ENCODE results near the gene BRS3. TPM values are rescaled to one million over a fixed set of nuclear protein-coding genes. Genes with fewer than 3 reads are reported as not detected.

BRS3 gene
- total RNA-seq, 4 donors from 2014 or later = not detected

DNA sequence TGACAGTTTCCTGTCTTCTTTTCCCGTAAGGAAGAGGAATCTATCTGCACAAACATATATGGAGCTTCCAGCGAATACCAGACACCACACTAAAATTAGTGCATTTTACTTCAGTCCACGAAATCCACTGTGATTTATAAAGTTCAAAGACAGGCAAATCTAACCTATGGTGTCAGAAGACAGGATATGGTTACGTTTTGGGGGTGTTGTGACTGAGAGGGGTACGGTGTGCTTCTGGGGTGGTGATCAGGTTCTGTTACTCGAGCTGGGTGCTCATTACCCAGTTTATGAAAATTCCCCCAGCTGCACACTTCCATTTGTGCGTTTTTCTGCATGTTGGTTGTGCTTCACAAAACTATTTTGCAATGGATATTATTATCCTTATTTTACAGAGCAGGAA is 54.5 kb downstream of the BRS3 start:
- 59% methylated on average over 7 of the region's 7 CpGs for WGBS
- TF ChIP-seq POLR2A (IDR thresholded peaks at IDR 0.05; ENCODE audit: low read depth) = no peak
- TF ChIP-seq, protein P1, sequence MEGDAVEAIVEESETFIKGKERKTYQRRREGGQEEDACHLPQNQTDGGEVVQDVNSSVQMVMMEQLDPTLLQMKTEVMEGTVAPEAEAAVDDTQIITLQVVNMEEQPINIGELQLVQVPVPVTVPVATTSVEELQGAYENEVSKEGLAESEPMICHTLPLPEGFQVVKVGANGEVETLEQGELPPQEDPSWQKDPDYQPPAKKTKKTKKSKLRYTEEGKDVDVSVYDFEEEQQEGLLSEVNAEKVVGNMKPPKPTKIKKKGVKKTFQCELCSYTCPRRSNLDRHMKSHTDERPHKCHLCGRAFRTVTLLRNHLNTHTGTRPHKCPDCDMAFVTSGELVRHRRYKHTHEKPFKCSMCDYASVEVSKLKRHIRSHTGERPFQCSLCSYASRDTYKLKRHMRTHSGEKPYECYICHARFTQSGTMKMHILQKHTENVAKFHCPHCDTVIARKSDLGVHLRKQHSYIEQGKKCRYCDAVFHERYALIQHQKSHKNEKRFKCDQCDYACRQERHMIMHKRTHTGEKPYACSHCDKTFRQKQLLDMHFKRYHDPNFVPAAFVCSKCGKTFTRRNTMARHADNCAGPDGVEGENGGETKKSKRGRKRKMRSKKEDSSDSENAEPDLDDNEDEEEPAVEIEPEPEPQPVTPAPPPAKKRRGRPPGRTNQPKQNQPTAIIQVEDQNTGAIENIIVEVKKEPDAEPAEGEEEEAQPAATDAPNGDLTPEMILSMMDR (IDR thresholded peaks at IDR 0.05) = no peak
- TF ChIP-seq EP300 (IDR thresholded peaks at IDR 0.05) = no peak
- TF ChIP-seq POLR2AphosphoS5 (IDR thresholded peaks at IDR 0.05) = no peak
- DNase-seq (ENCODE audit: extremely low spot score) = no peak
- no peaks in the 10 kb centered on the region for H3K4me1 ChIP-seq
- intact Hi-C loops (cut with DNase I) = no loop called here
- H3K4me3 ChIP-seq = no peak overlapping the region
- no peaks in the 10 kb centered on the region for H3K36me3 ChIP-seq
- H3K27me3 ChIP-seq = no peaks in the 10 kb centered on the region
- H3K27ac ChIP-seq (replicated peaks in 1 of 4) = no peak overlapping the region
- H3K9me3 ChIP-seq = no peaks in the 10 kb centered on the region

Other genes starting within 250 kb of the BRS3 start
- 10 to 100 TPM; 14.5 to 21.2 (median 17.1) TPM for gene MAP7D3, start 236.5 kb upstream of the BRS3 start, total RNA-seq
- gene ADGRG4, start 187.0 kb upstream of the BRS3 start, total RNA-seq = under 1 TPM in 3 of 4 donors, not detected in 1; under 0.01 to 0.17 (median 0.06) TPM
- 10 to 100 TPM; 47.7 to 59.8 (median 55.4) TPM for gene HTATSF1, start 9.6 kb downstream of the BRS3 start, total RNA-seq
- not detected for gene VGLL1, start 44.3 kb downstream of the BRS3 start, total RNA-seq
- gene CD40LG, start 160.2 kb downstream of the BRS3 start, total RNA-seq = under 1 TPM in 2 of 4 donors, not detected in 2; 0.32 to 0.33 TPM

Data from esophagus muscularis mucosa (tissue), 4 donors.